GM10266 (cell line): ENCODE results near the gene RPL27.
"Not testable (repeated sequence)": the region's sequence is repeated elsewhere in the genome, so short reads cannot be mapped to it uniquely, and the experiment has no call there.

Source experiments
- DNase-seq: peaks from one replicate; pipeline ENCODE4 v3.0.0; 2012; ENCODE audit errors: extremely low spot score
- TF ChIP-seq, protein P1 (sequence below): IDR thresholded peaks from 2 replicates; pipeline ENCODE4 v1.5.1; 2012; ENCODE audit warnings: mild to moderate bottlenecking, low read depth; ENCODE audit not compliant: control insufficient read depth, insufficient read depth; ENCODE audit errors: missing control alignments

The RPL27 gene

GRCh38 chr17:42985225-42985624, 13.0 kb upstream of the RPL27 start:
- DNase-seq, result peak; percentile 67
- TF ChIP-seq, protein P1, sequence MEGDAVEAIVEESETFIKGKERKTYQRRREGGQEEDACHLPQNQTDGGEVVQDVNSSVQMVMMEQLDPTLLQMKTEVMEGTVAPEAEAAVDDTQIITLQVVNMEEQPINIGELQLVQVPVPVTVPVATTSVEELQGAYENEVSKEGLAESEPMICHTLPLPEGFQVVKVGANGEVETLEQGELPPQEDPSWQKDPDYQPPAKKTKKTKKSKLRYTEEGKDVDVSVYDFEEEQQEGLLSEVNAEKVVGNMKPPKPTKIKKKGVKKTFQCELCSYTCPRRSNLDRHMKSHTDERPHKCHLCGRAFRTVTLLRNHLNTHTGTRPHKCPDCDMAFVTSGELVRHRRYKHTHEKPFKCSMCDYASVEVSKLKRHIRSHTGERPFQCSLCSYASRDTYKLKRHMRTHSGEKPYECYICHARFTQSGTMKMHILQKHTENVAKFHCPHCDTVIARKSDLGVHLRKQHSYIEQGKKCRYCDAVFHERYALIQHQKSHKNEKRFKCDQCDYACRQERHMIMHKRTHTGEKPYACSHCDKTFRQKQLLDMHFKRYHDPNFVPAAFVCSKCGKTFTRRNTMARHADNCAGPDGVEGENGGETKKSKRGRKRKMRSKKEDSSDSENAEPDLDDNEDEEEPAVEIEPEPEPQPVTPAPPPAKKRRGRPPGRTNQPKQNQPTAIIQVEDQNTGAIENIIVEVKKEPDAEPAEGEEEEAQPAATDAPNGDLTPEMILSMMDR, result no peak

GRCh38 chr17:42989141-42989540, 9.1 kb upstream of the RPL27 start:
- TF ChIP-seq, protein P1, result no peak
- DNase-seq, result no peak

- DNase-seq, result no peak
- TF ChIP-seq, protein P1, result no peak
These were observed 8.2 kb upstream of the RPL27 start for GRCh38 chr17:42989726-42990652.

GRCh38 chr17:42991471-42991870, 6.7 kb upstream of the RPL27 start:
- TF ChIP-seq, protein P1, result no peak
- DNase-seq, result no peak

- DNase-seq, result no peak
- TF ChIP-seq, protein P1, result no peak
These were observed 5.3 kb upstream of the RPL27 start for GRCh38 chr17:42992872-42993271.

- not testable (repeated sequence) for DNase-seq
These were observed 4.3 kb upstream of the RPL27 start for GRCh38 chr17:42993913-42994312.

- TF ChIP-seq, protein P1, result no peak
These were observed 732 bp upstream of the RPL27 start for GRCh38 chr17:42997390-42997983.

More at GRCh38 chr17:42997390-42997983, 732 bp upstream of the RPL27 start:
- DNase-seq, result no peak
